Lower leg skin (tissue), 3 donors: ENCODE data around the gene CDH15.

Experiments used
- POLR2A ChIP-seq, 2 donors: fragments of 450-650 bp; IDR thresholded peaks; one replicate each; pipeline ENCODE4 v1.6.1; 2016 to 2017; ENCODE audit warnings: antibody characterized with exemption in 2 of 2, mild to moderate bottlenecking in 1 of 2, moderate library complexity in 1 of 2
- TF ChIP-seq, protein P1 (sequence below), 3 donors: fragments of 450-650 bp; IDR thresholded peaks; one replicate each; pipeline ENCODE4 v1.5.1; 2016; ENCODE audit warnings: antibody characterized with exemption in 3 of 3, mild to moderate bottlenecking in 3 of 3, moderate library complexity in 2 of 3

DNA sequence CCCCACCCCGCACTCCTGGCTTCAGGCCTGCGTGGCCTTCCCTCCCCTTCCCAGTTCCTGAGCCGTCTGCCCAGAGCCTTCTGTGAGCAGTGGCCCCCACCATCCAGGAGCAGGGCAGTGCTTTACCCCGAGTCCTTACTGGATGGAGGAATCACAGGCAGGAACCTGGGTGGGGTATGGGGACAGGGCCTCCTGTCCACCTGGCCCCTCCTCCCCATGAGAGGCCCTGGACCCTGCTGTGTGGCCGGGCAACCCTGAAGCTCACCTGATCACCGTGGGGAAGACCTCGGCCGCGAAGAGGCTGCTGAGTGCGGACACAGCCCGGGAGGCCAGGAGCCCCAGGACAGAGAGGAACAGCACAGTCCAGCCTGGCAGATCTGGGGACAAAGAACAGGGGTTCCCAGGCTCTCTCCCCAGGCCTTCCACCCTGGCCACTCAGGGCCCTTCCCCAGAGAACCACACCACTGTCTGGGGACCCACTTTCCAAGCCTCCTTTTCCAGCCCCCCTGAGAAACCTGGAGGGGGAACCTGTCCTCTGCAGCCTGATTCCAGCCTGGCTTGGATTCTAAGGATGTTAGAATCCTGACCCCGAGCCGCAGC is 25.6 kb downstream of the CDH15 start:
- TF ChIP-seq, protein P1, sequence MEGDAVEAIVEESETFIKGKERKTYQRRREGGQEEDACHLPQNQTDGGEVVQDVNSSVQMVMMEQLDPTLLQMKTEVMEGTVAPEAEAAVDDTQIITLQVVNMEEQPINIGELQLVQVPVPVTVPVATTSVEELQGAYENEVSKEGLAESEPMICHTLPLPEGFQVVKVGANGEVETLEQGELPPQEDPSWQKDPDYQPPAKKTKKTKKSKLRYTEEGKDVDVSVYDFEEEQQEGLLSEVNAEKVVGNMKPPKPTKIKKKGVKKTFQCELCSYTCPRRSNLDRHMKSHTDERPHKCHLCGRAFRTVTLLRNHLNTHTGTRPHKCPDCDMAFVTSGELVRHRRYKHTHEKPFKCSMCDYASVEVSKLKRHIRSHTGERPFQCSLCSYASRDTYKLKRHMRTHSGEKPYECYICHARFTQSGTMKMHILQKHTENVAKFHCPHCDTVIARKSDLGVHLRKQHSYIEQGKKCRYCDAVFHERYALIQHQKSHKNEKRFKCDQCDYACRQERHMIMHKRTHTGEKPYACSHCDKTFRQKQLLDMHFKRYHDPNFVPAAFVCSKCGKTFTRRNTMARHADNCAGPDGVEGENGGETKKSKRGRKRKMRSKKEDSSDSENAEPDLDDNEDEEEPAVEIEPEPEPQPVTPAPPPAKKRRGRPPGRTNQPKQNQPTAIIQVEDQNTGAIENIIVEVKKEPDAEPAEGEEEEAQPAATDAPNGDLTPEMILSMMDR (IDR thresholded peaks at IDR 0.05): no peak
- TF ChIP-seq POLR2A (IDR thresholded peaks at IDR 0.05): no peak
